ENCODE measurements around the gene CLDN22. TPM values are rescaled to one million over a fixed set of nuclear protein-coding genes. Genes with fewer than 3 reads are reported as not detected.

The CLDN22 gene
- total and polyA plus RNA-seq, 2 donors (not counting 1 experiment from before 2014, with no cell fraction given): under 0.01 TPM; not detected in 1

- Histone ChIP-seq H3K9me3 (ENCODE audit: control insufficient read depth, insufficient read depth, low read depth, low read length) (no peaks in the 10 kb centered on the region), H2AFZ (ENCODE audit: low read length) (no peak overlapping the region), H3K27me3 (ENCODE audit: control insufficient read depth, insufficient read depth, low read length) (no peaks in the 10 kb centered on the region), H3K36me3 (ENCODE audit: control insufficient read depth, insufficient read depth, low read length) (no peaks in the 10 kb centered on the region), H3K27ac (ENCODE audit: insufficient read depth, low read length) (no peak overlapping the region), H3K4me1 (ENCODE audit: control insufficient read depth, extremely low read depth, insufficient read depth, low read length) (peaks cover 11% of the 10 kb centered on the region), H3K9ac (ENCODE audit: insufficient read depth, low read length) (no peak overlapping the region), H4K20me1 (ENCODE audit: control insufficient read depth, extremely low read depth, insufficient read depth, low read length) (no peaks in the 10 kb centered on the region), H3K79me2 (ENCODE audit: control insufficient read depth, insufficient read depth, low read length) (no peaks in the 10 kb centered on the region), H3K4me2 (ENCODE audit: extremely low read depth, insufficient read depth, low read length) (no peak overlapping the region), H3K4me3 (replicated peaks in 1 of 4; ENCODE audit: control extremely low read depth in 1 of 4, insufficient read depth in 1 of 4, low read depth in 3 of 4, low read length in 4 of 4) (no peak overlapping the region)
- no peak for DNase-seq (ENCODE audit: low read depth in 2 of 2)
- no peak for TF ChIP-seq CTCF (conservative IDR thresholded peaks at IDR 0.05 in 1 of 2, IDR thresholded peaks at IDR 0.05 in 1 of 2; ENCODE audit: low read depth in 1 of 2, low read length in 2 of 2)
- no peak for TF ChIP-seq EZH2 (IDR thresholded peaks at IDR 0.05; ENCODE audit: low read length, missing control alignments)
Observed at GRCh38 chr4:183344523-183345255, 24.6 kb upstream of the CLDN22 start.

DNA sequence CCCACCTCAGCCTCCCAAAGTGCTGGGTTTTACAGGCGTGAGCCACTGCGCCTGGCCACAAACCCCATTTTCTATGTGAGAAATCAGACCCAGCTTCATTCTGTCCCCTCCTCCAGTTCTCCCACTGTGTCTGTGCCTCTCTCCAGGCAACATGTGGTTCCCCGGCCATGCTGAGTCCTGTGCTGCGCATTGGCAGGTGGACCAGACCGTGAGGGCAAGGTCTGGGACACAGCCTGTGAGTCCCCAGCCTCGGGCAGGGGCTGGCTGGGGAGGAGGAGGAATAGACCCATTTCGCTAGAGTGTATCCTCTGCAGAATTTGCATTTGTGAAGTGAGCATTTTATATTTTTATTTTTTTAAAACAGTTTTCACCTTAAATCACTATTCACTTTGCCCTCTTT is 23.7 kb upstream of the CLDN22 start:
- no peak for TF ChIP-seq EZH2 (IDR thresholded peaks at IDR 0.05; ENCODE audit: low read length, missing control alignments)
- no peak for TF ChIP-seq CTCF (conservative IDR thresholded peaks at IDR 0.05 in 1 of 2, IDR thresholded peaks at IDR 0.05 in 1 of 2; ENCODE audit: low read depth in 1 of 2, low read length in 2 of 2)
- Histone ChIP-seq H3K4me2 (ENCODE audit: extremely low read depth, insufficient read depth, low read length) (no peak overlapping the region), H4K20me1 (ENCODE audit: control insufficient read depth, extremely low read depth, insufficient read depth, low read length) (no peaks in the 10 kb centered on the region), H3K9ac (ENCODE audit: insufficient read depth, low read length) (no peak overlapping the region), H3K36me3 (ENCODE audit: control insufficient read depth, insufficient read depth, low read length) (no peaks in the 10 kb centered on the region), H3K4me1 (ENCODE audit: control insufficient read depth, extremely low read depth, insufficient read depth, low read length) (peaks cover 6% of the 10 kb centered on the region), H3K27me3 (ENCODE audit: control insufficient read depth, insufficient read depth, low read length) (no peaks in the 10 kb centered on the region), H3K27ac (ENCODE audit: insufficient read depth, low read length) (no peak overlapping the region), H2AFZ (ENCODE audit: low read length) (no peak overlapping the region), H3K9me3 (ENCODE audit: control insufficient read depth, insufficient read depth, low read depth, low read length) (no peaks in the 10 kb centered on the region), H3K79me2 (ENCODE audit: control insufficient read depth, insufficient read depth, low read length) (no peaks in the 10 kb centered on the region), H3K4me3 (replicated peaks in 1 of 4; ENCODE audit: control extremely low read depth in 1 of 4, insufficient read depth in 1 of 4, low read depth in 3 of 4, low read length in 4 of 4) (no peak overlapping the region)
- DNase-seq (ENCODE audit: low read depth in 2 of 2): no peak

DNA sequence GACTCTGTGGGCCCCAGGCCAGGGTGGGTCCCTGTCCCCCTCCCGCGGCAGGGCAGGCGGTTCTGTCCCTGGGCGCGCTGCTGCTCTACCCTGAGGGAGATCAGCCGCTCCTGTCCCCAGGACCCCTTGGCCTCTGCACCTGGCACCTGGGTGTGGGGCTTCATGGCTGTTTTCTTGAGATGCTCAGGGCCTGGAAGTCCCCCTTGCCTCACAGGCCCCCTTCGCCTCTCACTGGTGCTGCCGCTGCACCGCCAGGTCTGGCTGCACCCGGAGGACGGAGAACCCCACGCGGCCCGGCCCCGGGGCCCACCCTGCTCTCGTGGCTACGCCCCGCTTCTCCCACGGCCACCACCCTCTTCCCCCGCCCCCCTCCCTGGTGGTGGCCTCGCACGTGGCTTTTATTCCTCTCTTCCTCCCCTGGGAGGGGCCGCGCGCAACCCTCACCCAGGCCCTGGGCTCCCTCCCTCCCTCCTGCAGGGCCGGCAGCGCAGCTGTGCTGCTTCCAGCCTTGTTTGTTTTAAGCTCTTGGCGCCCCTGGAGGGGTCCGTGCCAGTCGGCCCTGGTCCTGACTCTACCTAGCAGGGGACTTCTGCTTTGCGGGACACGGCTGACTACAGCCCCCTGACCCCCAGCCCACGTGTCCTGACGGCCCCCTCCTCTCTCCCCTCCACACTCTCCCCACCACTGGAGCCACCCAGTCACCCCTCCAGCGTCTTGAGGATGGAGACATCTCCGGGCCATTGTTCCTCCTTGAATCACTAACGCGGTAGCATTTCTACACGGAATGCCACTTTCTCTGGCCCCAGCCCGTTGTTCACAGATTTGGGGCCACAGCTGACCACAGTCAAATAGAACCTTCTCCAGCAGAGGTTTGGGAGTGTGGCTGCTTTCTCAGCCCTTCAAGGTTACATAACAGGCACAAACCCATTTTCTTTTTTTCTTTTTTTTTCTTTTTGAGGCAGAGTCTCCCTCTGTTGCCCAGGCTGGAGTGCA is 22.8 kb upstream of the CLDN22 start:
- DNase-seq (ENCODE audit: low read depth in 2 of 2): no peak
- Histone ChIP-seq H3K4me2 (ENCODE audit: extremely low read depth, insufficient read depth, low read length) (no peak overlapping the region), H3K9ac (ENCODE audit: insufficient read depth, low read length) (no peak overlapping the region)

More for the DNA sequence above, 22.8 kb upstream of the CLDN22 start:
- Histone ChIP-seq H3K4me3 (replicated peaks in 1 of 4; ENCODE audit: control extremely low read depth in 1 of 4, insufficient read depth in 1 of 4, low read depth in 3 of 4, low read length in 4 of 4) (peak overlapping the region in 1 of 4 experiments; percentile 7), H3K9me3 (ENCODE audit: control insufficient read depth, insufficient read depth, low read depth, low read length) (no peaks in the 10 kb centered on the region), H3K36me3 (ENCODE audit: control insufficient read depth, insufficient read depth, low read length) (no peaks in the 10 kb centered on the region), H3K79me2 (ENCODE audit: control insufficient read depth, insufficient read depth, low read length) (no peaks in the 10 kb centered on the region), H2AFZ (ENCODE audit: low read length) (peak overlapping the region; percentile 37), H3K4me1 (ENCODE audit: control insufficient read depth, extremely low read depth, insufficient read depth, low read length) (no peaks in the 10 kb centered on the region), H3K27ac (ENCODE audit: insufficient read depth, low read length) (no peak overlapping the region), H4K20me1 (ENCODE audit: control insufficient read depth, extremely low read depth, insufficient read depth, low read length) (no peaks in the 10 kb centered on the region), H3K27me3 (ENCODE audit: control insufficient read depth, insufficient read depth, low read length) (no peaks in the 10 kb centered on the region)
- TF ChIP-seq CTCF (conservative IDR thresholded peaks at IDR 0.05 in 1 of 2, IDR thresholded peaks at IDR 0.05 in 1 of 2; ENCODE audit: low read depth in 1 of 2, low read length in 2 of 2) (no peak), EZH2 (IDR thresholded peaks at IDR 0.05; ENCODE audit: low read length, missing control alignments) (no peak)

All from fibroblast of lung (primary cell).